WI38 (cell line): ENCODE results near the gene SCAPER.

ENCODE experiments used
- H3K4me3 ChIP-seq: 2 replicates; pipeline ENCODE4 v1.5.1; 2011; ENCODE audit warnings: low read depth, mild to moderate bottlenecking, control low read depth, low read length
- TF ChIP-seq, protein P1 (sequence below): IDR thresholded peaks from 2 replicates; pipeline ENCODE4 v1.5.1; 2012; ENCODE audit warnings: low read depth, mild to moderate bottlenecking, control low read depth, low read length

Gene SCAPER

DNA sequence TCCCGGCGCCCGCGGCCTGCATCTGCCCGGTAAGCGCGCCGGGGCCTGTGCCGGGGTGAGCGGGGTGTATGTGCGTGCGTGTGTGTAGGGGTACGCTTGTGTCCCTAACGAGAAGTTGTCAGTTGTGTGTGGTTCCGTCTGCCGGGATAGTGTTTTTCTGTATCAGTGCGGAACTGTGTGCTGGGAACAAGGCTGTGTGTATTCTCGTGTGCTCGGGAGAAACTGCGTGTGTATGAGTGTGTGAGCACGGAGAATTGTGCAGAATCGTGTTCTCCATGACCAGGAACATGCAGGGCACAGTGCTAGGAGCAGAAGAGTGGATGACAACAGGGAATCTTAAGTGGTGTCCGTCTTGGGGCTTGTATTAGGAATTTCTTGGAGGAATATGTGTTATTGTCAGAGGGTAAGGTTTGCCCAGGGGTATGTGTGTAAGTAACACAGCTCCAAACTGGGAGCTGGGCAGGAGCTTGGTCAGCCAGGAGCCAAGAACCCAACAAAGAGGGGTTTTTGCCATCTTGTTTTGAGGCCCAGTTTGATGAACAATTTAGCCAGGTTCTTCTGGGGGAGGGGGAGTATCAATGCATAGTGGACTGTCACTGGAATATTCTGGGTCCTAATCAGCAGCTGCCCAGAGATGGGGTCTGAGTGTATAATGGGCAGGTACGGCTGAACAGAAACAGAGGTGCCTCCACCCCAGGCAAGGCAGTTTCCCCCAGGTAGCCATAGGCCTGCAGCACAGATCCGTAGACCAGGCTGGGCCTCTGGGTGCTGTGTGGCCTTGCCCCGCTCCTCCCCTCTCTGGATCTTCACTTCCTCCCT, 566.4 kb downstream of the SCAPER start:
- no peak overlapping the region for H3K4me3 ChIP-seq
- TF ChIP-seq, protein P1, sequence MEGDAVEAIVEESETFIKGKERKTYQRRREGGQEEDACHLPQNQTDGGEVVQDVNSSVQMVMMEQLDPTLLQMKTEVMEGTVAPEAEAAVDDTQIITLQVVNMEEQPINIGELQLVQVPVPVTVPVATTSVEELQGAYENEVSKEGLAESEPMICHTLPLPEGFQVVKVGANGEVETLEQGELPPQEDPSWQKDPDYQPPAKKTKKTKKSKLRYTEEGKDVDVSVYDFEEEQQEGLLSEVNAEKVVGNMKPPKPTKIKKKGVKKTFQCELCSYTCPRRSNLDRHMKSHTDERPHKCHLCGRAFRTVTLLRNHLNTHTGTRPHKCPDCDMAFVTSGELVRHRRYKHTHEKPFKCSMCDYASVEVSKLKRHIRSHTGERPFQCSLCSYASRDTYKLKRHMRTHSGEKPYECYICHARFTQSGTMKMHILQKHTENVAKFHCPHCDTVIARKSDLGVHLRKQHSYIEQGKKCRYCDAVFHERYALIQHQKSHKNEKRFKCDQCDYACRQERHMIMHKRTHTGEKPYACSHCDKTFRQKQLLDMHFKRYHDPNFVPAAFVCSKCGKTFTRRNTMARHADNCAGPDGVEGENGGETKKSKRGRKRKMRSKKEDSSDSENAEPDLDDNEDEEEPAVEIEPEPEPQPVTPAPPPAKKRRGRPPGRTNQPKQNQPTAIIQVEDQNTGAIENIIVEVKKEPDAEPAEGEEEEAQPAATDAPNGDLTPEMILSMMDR: no peak

DNA sequence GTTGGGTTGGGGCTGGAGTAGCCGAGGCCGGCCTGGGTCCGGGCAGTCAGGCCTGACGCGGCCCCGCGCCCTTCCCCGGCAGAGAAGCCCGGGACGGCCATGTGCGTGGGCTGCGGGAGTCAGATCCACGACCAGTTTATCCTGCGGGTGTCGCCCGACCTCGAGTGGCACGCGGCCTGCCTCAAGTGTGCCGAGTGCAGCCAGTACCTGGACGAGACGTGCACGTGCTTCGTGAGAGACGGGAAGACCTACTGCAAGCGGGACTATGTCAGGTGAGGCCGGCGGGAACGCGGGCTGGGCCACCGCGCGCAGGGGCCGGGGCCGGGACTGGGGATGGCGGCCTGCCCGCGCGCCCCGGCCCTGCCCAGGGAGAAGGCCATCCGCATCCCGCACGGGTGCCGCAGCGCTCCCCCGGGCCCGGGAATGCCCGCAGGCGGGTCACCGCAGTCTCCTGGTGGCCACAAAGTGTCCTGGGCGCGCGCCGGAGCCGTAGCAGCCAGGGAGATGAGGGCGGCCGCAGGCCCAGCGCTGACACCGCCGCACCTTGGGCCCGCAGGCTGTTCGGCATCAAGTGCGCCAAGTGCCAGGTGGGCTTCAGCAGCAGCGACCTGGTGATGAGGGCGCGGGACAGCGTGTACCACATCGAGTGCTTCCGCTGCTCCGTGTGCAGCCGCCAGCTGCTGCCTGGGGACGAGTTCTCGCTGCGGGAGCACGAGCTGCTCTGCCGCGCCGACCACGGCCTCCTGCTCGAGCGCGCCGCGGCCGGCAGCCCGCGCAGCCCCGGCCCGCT, 567.2 kb downstream of the SCAPER start:
- TF ChIP-seq, protein P1: no peak
- H3K4me3 ChIP-seq: peak overlapping the region; percentile 58

DNA sequence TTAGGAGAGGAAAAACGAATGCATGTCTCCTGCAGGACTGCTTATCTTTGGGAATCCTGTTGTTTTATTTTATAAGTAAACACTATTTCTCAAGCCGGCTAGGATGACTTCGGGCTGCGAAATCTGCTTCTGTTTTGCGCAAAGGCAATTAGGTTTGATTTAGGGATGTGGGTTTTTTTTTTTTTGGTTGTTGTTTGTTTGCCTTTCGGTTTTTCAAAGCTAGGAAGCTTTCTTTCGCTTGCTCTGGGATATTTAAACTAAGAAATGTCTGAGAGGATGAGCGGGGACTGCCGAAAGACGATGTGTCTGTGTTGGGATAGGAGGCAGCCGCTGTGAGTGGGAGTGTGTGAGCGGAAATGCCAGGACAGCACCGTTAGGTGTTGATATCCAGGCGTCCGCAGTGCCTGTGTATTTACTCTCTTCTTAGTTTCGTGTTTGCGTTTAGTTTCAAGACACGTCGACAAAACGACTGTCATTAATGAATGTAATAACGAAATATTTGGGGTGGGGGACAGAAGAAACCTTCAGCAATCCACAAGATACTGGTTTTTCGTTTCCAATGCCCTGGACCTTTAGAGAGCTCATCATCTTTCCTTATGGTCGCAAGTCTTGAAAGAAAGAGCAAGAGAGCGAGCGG, 568.0 kb downstream of the SCAPER start:
- peak overlapping the region; percentile 58 for H3K4me3 ChIP-seq
- TF ChIP-seq, protein P1: no peak

DNA sequence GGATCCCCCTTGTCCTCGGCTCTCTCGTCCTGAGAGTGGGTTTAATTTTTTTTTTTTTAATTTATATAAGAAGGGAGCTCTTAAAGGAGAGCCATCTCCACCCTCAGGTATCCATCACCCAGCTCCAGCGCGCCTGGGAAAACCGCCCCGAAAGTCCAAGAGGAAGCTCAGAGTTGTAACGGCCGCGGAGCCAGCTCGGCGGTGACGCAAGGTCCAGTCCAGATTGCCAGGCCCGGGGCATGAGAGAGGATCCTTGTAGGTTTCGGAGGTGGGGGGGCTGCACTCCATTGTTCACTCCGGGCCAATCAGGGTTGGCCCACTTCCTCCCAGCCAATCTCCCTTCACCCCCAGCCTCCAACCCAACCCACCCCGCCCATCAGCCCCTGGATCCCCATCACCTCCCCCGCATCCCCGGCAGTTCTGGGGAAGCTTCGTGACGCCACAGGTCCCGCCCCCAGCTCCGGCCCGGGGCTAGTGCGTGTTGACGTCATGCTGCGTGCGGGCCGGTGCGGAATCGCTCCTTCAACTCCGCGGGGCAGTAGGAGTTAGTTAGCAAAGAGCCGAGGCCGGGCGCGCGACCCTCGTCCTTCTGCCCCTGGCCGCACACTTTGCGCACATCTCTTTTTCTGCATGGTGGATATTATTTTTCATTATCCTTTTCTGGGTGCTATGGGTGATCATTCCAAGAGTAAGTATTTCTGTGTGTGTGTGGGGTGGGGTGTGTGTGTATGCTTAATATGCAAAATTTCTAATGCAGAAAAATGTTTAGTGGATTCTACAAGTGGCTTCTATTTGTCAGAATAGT, 568.7 kb downstream of the SCAPER start, which contains the start of gene ISL2:
ISL2 (plus strand) TSS at position 520 of the 805 bp plus-strand sequence; CDS start at position 631, 111 bp downstream.
- peak within 1 kb of the TSS; percentile 58 for H3K4me3 ChIP-seq
- TF ChIP-seq, protein P1: no peak

DNA sequence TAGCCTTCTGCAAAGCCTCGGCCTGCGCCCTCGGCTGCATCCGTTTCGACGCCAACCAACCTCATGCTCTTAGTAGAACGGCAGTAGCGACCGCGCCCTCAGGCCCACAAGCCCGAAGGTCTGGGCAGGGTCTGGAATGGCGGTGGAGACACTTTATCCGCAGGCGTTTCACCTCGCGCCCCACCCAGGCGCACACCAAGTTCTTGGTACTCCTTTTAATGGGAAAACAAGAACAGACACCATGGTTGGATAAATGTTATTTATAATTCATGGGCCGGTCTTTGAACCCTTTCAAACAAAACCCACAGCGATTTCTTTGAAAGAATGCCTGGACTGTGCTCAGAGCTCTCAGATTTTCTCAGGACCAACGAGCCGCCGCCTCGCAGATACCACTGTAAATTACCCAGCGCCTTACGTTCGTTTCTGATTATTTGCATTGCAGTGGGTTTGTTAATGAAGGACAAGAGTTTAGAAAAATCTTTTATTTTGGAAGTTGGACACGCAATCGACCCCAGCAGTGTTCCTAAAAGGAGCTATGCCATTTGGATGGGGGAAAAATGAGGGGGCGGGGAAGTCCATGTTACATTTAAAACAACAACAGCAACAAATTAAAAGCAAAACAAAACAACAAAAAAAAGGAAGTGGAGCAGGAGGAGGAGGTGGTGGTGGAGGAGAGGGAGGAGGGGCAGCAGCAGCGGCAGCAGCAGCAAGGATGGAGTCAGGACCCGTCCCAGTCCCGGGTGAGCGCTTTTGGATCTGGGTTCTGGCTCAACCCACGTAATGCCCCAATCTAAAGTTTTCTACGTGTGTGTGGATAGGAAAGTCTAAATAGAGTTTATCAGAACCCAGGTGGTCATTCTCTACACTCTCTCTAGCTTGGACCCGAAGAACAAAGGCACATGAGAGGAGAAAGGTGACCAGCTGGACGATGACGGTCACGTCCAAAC, 569.6 kb downstream of the SCAPER start:
- TF ChIP-seq, protein P1: no peak

More for the DNA sequence above, 569.6 kb downstream of the SCAPER start:
- peak overlapping the region; percentile 58 for H3K4me3 ChIP-seq
